ENCODE measurements around the gene FAM234A.

DNA sequence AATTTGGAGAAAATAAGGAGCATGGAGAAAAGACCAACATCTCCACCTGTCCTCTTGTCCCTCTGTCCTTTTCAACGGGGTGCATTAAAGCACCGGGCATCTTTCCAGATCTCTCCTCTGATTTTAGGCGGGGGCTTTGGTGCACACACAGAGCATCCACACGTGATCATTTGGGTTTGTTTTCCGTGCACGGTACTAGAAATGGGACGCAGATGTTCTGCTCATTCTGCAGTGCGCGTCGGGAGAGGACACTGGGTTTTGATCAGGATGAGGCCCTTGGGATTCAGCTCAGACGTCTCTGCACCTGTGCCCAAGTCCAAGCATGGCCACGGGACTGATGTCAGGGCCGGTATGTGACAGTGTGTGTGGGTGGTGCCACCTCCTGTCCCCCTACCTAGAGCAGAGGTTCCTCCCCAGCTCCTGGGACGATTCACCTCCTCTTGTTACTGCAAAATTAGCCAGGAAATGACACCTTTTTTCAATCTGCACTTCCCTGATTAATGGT, 80.2 kb downstream of the FAM234A start:
- TF ChIP-seq, protein P1, sequence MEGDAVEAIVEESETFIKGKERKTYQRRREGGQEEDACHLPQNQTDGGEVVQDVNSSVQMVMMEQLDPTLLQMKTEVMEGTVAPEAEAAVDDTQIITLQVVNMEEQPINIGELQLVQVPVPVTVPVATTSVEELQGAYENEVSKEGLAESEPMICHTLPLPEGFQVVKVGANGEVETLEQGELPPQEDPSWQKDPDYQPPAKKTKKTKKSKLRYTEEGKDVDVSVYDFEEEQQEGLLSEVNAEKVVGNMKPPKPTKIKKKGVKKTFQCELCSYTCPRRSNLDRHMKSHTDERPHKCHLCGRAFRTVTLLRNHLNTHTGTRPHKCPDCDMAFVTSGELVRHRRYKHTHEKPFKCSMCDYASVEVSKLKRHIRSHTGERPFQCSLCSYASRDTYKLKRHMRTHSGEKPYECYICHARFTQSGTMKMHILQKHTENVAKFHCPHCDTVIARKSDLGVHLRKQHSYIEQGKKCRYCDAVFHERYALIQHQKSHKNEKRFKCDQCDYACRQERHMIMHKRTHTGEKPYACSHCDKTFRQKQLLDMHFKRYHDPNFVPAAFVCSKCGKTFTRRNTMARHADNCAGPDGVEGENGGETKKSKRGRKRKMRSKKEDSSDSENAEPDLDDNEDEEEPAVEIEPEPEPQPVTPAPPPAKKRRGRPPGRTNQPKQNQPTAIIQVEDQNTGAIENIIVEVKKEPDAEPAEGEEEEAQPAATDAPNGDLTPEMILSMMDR (IDR thresholded peaks at IDR 0.05): no peak
- TF ChIP-seq, protein P2, sequence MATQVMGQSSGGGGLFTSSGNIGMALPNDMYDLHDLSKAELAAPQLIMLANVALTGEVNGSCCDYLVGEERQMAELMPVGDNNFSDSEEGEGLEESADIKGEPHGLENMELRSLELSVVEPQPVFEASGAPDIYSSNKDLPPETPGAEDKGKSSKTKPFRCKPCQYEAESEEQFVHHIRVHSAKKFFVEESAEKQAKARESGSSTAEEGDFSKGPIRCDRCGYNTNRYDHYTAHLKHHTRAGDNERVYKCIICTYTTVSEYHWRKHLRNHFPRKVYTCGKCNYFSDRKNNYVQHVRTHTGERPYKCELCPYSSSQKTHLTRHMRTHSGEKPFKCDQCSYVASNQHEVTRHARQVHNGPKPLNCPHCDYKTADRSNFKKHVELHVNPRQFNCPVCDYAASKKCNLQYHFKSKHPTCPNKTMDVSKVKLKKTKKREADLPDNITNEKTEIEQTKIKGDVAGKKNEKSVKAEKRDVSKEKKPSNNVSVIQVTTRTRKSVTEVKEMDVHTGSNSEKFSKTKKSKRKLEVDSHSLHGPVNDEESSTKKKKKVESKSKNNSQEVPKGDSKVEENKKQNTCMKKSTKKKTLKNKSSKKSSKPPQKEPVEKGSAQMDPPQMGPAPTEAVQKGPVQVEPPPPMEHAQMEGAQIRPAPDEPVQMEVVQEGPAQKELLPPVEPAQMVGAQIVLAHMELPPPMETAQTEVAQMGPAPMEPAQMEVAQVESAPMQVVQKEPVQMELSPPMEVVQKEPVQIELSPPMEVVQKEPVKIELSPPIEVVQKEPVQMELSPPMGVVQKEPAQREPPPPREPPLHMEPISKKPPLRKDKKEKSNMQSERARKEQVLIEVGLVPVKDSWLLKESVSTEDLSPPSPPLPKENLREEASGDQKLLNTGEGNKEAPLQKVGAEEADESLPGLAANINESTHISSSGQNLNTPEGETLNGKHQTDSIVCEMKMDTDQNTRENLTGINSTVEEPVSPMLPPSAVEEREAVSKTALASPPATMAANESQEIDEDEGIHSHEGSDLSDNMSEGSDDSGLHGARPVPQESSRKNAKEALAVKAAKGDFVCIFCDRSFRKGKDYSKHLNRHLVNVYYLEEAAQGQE (IDR thresholded peaks at IDR 0.05; ENCODE audit: insufficient read depth in 1 of 2, low read depth in 2 of 2, low read length in 1 of 2): no peak
